ENCODE measurements around the gene TTC39B.

Gene TTC39B

GRCh38 chr9:15178631-15179030 lies 128.4 kb downstream of the TTC39B start:
- no peak overlapping the region for H3K4me3 Mint-ChIP-seq
- DNase-seq (no peak), ATAC-seq (no peak)
- H3K9me3 Mint-ChIP-seq: no peaks in the 10 kb centered on the region
- peaks cover 14% of the 10 kb centered on the region for H3K4me1 Mint-ChIP-seq
- no peaks in the 10 kb centered on the region for H3K27me3 Mint-ChIP-seq
- H3K27ac Mint-ChIP-seq: no peak overlapping the region
- H3K36me3 Mint-ChIP-seq (ENCODE audit: low read depth): peaks cover 25% of the 10 kb centered on the region

DNA sequence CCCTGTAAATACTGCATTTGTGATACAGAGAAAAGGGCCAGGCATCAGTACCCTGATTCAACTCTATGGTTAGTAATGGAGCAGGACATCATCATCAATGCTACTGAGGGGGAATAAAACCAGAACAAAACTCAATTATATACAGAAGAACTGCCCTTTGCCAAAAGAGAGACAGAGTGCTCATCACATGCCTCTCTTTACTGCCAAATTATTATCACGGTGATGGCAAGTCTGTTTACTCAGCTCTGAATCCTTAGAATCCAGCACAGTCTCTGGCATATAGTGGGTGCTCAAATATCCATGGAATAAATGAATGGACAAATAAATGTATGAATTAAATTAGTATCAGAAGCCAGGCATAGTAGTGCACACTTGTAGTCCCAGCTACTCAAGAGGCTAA lies 130.2 kb downstream of the TTC39B start:
- peaks cover 14% of the 10 kb centered on the region for H3K4me1 Mint-ChIP-seq
- H3K4me3 Mint-ChIP-seq: no peak overlapping the region
- no peaks in the 10 kb centered on the region for H3K9me3 Mint-ChIP-seq
- peaks cover 20% of the 10 kb centered on the region for H3K36me3 Mint-ChIP-seq (ENCODE audit: low read depth)
- H3K27ac Mint-ChIP-seq: no peak overlapping the region
- ATAC-seq (no peak), DNase-seq (no peak)
- H3K27me3 Mint-ChIP-seq: no peaks in the 10 kb centered on the region

- Mint-ChIP-seq H3K27me3 (no peaks in the 10 kb centered on the region), H3K36me3 (ENCODE audit: low read depth) (peaks cover 2% of the 10 kb centered on the region), H3K9me3 (no peaks in the 10 kb centered on the region), H3K4me3 (no peak overlapping the region), H3K27ac (no peak overlapping the region), H3K4me1 (no peaks in the 10 kb centered on the region)
- DNase-seq (no peak), ATAC-seq (no peak)
These were observed 143.1 kb downstream of the TTC39B start for GRCh38 chr9:15163931-15164330.

GRCh38 chr9:15161753-15162152 lies 145.3 kb downstream of the TTC39B start:
- no peaks in the 10 kb centered on the region for H3K27me3 Mint-ChIP-seq
- peaks cover 2% of the 10 kb centered on the region for H3K36me3 Mint-ChIP-seq (ENCODE audit: low read depth)
- no peak overlapping the region for H3K27ac Mint-ChIP-seq

GRCh38 chr9:15160673-15161072 lies 146.3 kb downstream of the TTC39B start:
- Mint-ChIP-seq H3K4me3 (no peak overlapping the region), H3K36me3 (ENCODE audit: low read depth) (no peaks in the 10 kb centered on the region), H3K27ac (no peak overlapping the region), H3K4me1 (no peaks in the 10 kb centered on the region), H3K9me3 (no peaks in the 10 kb centered on the region), H3K27me3 (no peaks in the 10 kb centered on the region)
- DNase-seq: no peak
- ATAC-seq: no peak

More at GRCh38 chr9:15161753-15162152, 145.3 kb downstream of the TTC39B start:
- H3K9me3 Mint-ChIP-seq: no peaks in the 10 kb centered on the region
- DNase-seq (no peak), ATAC-seq (no peak)
- no peaks in the 10 kb centered on the region for H3K4me1 Mint-ChIP-seq
- H3K4me3 Mint-ChIP-seq: no peak overlapping the region

GRCh38 chr9:15158064-15158463 lies 149.0 kb downstream of the TTC39B start:
- ATAC-seq: no peak
- Mint-ChIP-seq H3K27ac (no peak overlapping the region), H3K4me1 (no peaks in the 10 kb centered on the region), H3K36me3 (ENCODE audit: low read depth) (no peaks in the 10 kb centered on the region), H3K9me3 (no peaks in the 10 kb centered on the region), H3K4me3 (no peak overlapping the region), H3K27me3 (no peaks in the 10 kb centered on the region)
- no peak for DNase-seq

- H3K4me1 Mint-ChIP-seq: no peaks in the 10 kb centered on the region
- DNase-seq (no peak), ATAC-seq (no peak)
- H3K36me3 Mint-ChIP-seq (ENCODE audit: low read depth): no peaks in the 10 kb centered on the region
- H3K4me3 Mint-ChIP-seq: no peak overlapping the region
- H3K27ac Mint-ChIP-seq: no peak overlapping the region
- no peaks in the 10 kb centered on the region for H3K27me3 Mint-ChIP-seq
- H3K9me3 Mint-ChIP-seq: no peaks in the 10 kb centered on the region
These were observed 149.6 kb downstream of the TTC39B start for GRCh38 chr9:15157381-15157780.

DNA sequence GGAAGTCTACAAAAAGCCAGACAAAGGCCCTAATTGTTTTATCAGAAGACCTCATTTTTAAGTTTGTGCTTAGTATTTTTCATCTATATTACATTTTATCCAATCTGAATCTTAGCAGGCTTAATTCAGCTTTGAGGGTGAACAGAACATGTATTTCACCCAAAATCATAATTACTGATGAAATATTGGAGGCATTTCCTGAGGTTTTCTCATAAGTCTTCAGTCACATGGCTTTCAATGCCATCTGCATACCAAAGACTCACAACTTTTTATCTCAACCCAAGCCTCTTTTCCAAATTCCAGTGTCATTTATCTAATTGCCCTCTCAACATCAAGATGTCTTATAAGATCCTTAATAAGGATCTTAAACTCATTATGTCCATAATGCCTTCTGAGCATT lies 150.8 kb downstream of the TTC39B start:
- Mint-ChIP-seq H3K27ac (no peak overlapping the region), H3K4me3 (no peak overlapping the region), H3K27me3 (no peaks in the 10 kb centered on the region), H3K4me1 (no peaks in the 10 kb centered on the region), H3K9me3 (no peaks in the 10 kb centered on the region), H3K36me3 (ENCODE audit: low read depth) (no peaks in the 10 kb centered on the region)
- DNase-seq: no peak
- no peak for ATAC-seq

GRCh38 chr9:15155826-15156225 lies 151.2 kb downstream of the TTC39B start:
- Mint-ChIP-seq H3K27me3 (no peaks in the 10 kb centered on the region), H3K4me1 (no peaks in the 10 kb centered on the region), H3K4me3 (no peak overlapping the region), H3K9me3 (no peaks in the 10 kb centered on the region), H3K36me3 (ENCODE audit: low read depth) (no peaks in the 10 kb centered on the region), H3K27ac (no peak overlapping the region)
- DNase-seq: no peak
- no peak for ATAC-seq

GRCh38 chr9:15155323-15155722 lies 151.7 kb downstream of the TTC39B start:
- DNase-seq: no peak
- H3K36me3 Mint-ChIP-seq (ENCODE audit: low read depth): no peaks in the 10 kb centered on the region

DNA sequence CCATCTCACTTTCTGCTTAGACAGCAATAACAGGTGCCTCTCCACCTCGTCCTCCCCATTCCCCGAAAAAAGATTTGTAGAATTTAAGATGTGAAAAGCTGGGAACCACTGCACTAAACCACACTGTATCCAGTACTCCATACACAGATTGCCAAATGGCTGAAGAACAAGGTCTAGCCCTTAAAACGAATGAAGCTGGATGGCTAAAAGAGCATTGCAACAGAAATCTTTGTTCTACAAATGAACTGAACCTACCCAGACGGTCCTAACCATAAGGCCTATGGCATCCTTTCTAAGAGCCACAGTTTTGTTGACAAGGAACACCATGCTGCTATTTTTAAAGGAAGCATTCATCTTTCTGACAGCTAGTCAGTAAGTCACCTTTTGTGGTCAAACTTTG lies 152.3 kb downstream of the TTC39B start:
- H3K27ac Mint-ChIP-seq: no peak overlapping the region
- H3K9me3 Mint-ChIP-seq: no peaks in the 10 kb centered on the region
- DNase-seq (no peak), ATAC-seq (no peak)
- H3K4me1 Mint-ChIP-seq: no peaks in the 10 kb centered on the region
- no peak overlapping the region for H3K4me3 Mint-ChIP-seq
- no peaks in the 10 kb centered on the region for H3K36me3 Mint-ChIP-seq (ENCODE audit: low read depth)
- H3K27me3 Mint-ChIP-seq: no peaks in the 10 kb centered on the region

More at GRCh38 chr9:15155323-15155722, 151.7 kb downstream of the TTC39B start:
- no peaks in the 10 kb centered on the region for H3K9me3 Mint-ChIP-seq
- ATAC-seq: no peak
- no peaks in the 10 kb centered on the region for H3K4me1 Mint-ChIP-seq
- H3K27me3 Mint-ChIP-seq: no peaks in the 10 kb centered on the region
- H3K4me3 Mint-ChIP-seq: no peak overlapping the region
- no peak overlapping the region for H3K27ac Mint-ChIP-seq

GRCh38 chr9:15153961-15154360 lies 153.1 kb downstream of the TTC39B start:
- no peak overlapping the region for H3K4me3 Mint-ChIP-seq
- H3K36me3 Mint-ChIP-seq (ENCODE audit: low read depth): no peaks in the 10 kb centered on the region
- ATAC-seq (no peak), DNase-seq (no peak)
- no peaks in the 10 kb centered on the region for H3K27me3 Mint-ChIP-seq
- H3K4me1 Mint-ChIP-seq: no peaks in the 10 kb centered on the region
- no peaks in the 10 kb centered on the region for H3K9me3 Mint-ChIP-seq
- H3K27ac Mint-ChIP-seq: no peak overlapping the region

- Mint-ChIP-seq H3K27me3 (no peaks in the 10 kb centered on the region), H3K4me3 (no peak overlapping the region), H3K27ac (no peak overlapping the region), H3K36me3 (ENCODE audit: low read depth) (no peaks in the 10 kb centered on the region), H3K4me1 (no peaks in the 10 kb centered on the region), H3K9me3 (no peaks in the 10 kb centered on the region)
- ATAC-seq (no peak), DNase-seq (no peak)
These were observed 156.1 kb downstream of the TTC39B start for GRCh38 chr9:15150939-15151338.

- Mint-ChIP-seq H3K4me1 (no peaks in the 10 kb centered on the region), H3K4me3 (no peak overlapping the region), H3K27me3 (no peaks in the 10 kb centered on the region), H3K27ac (no peak overlapping the region), H3K36me3 (ENCODE audit: low read depth) (no peaks in the 10 kb centered on the region), H3K9me3 (no peaks in the 10 kb centered on the region)
- no peak for ATAC-seq
- DNase-seq: no peak
These were observed 157.6 kb downstream of the TTC39B start for GRCh38 chr9:15149450-15149849.

GRCh38 chr9:15146268-15146700 lies 160.7 kb downstream of the TTC39B start:
- no peak for DNase-seq
- H3K36me3 Mint-ChIP-seq (ENCODE audit: low read depth): no peaks in the 10 kb centered on the region
- no peaks in the 10 kb centered on the region for H3K9me3 Mint-ChIP-seq
- no peaks in the 10 kb centered on the region for H3K27me3 Mint-ChIP-seq
- no peak overlapping the region for H3K27ac Mint-ChIP-seq
- H3K4me3 Mint-ChIP-seq: no peak overlapping the region
- H3K4me1 Mint-ChIP-seq: no peaks in the 10 kb centered on the region
- ATAC-seq: no peak

GRCh38 chr9:15144622-15145061 lies 162.4 kb downstream of the TTC39B start:
- Mint-ChIP-seq H3K4me3 (no peak overlapping the region), H3K9me3 (no peaks in the 10 kb centered on the region), H3K27me3 (no peaks in the 10 kb centered on the region), H3K4me1 (no peaks in the 10 kb centered on the region), H3K36me3 (ENCODE audit: low read depth) (no peaks in the 10 kb centered on the region), H3K27ac (no peak overlapping the region)
- ATAC-seq (no peak), DNase-seq (no peak)

Measured in activated naive CD8-positive, alpha-beta T cell treated with anti-CD3 and anti-CD28 coated beads, Interleukin-2, amount 50 U/mL, for 24 hours (primary cell).